ENCODE measurements around the gene ZNF618.

Gene ZNF618

DNA sequence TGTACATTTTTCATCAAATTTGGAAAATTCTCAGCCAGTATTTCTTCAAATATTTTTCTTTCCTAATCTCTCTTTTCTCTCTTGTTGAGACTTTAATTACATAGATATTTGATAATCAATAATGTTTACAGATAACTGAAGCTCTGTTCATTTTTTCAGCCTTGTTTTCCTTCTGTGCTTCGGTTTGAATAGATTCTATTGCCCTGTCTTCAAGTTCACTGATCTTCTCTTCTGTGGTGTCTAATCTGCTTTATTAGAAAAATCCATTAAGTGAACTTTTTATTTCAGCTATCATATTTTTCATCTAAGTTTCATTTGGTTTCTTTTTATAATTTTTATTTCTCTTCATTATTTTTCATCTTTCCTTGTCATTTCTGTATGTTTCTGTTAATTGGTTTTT is 147.9 kb downstream of the ZNF618 start:
- no peak for DNase-seq
- Histone ChIP-seq H3K36me3 (ENCODE audit: control insufficient read depth, insufficient read depth, low read length) (no peaks in the 10 kb centered on the region), H3K9me3 (ENCODE audit: control insufficient read depth, low read length) (peaks cover 8% of the 10 kb centered on the region), H3K4me1 (ENCODE audit: control insufficient read depth, insufficient read depth, low read length, poor library complexity, severe bottlenecking) (no peaks in the 10 kb centered on the region), H3K4me3 (ENCODE audit: insufficient read depth, low read depth, low read length, poor library complexity, severe bottlenecking) (no peak overlapping the region), H3K27me3 (replicated peaks; ENCODE audit: control insufficient read depth, insufficient read depth, low read length, poor library complexity, severe bottlenecking) (no peaks in the 10 kb centered on the region), H3K27ac (ENCODE audit: insufficient read depth, low read length, poor library complexity, severe bottlenecking) (no peak overlapping the region)

DNA sequence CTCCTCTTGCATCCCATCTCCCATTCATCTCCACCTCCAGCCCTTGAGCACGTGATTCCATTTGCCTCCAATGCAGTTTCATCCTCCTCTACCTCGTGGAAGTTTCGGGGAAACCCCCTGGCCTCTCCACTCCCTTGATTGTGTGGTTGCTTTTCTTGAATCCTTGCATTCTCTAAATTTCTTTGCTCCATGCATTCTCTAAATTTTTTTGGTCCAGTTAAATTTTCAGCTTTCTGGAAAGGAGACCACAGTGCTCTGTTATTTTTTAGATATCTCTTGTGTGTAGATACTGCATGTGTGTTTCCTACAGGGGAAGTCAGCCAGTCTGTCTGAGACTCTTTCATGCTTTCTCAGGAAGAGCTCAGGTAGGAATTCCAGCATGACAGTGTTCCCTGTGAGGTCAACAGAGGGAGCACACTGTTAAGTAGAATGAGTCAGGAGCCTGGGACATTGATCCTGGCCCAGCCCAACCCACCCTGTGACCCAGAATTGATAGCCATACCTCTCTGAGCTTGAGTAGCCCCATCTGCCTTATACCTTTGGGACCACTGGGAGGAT is 149.2 kb downstream of the ZNF618 start:
- Histone ChIP-seq H3K27me3 (replicated peaks; ENCODE audit: control insufficient read depth, insufficient read depth, low read length, poor library complexity, severe bottlenecking) (no peaks in the 10 kb centered on the region), H3K36me3 (ENCODE audit: control insufficient read depth, insufficient read depth, low read length) (no peaks in the 10 kb centered on the region), H3K9me3 (ENCODE audit: control insufficient read depth, low read length) (peaks cover 8% of the 10 kb centered on the region), H3K4me3 (ENCODE audit: insufficient read depth, low read depth, low read length, poor library complexity, severe bottlenecking) (no peak overlapping the region), H3K4me1 (ENCODE audit: control insufficient read depth, insufficient read depth, low read length, poor library complexity, severe bottlenecking) (no peaks in the 10 kb centered on the region), H3K27ac (ENCODE audit: insufficient read depth, low read length, poor library complexity, severe bottlenecking) (no peak overlapping the region)
- DNase-seq = no peak

DNA sequence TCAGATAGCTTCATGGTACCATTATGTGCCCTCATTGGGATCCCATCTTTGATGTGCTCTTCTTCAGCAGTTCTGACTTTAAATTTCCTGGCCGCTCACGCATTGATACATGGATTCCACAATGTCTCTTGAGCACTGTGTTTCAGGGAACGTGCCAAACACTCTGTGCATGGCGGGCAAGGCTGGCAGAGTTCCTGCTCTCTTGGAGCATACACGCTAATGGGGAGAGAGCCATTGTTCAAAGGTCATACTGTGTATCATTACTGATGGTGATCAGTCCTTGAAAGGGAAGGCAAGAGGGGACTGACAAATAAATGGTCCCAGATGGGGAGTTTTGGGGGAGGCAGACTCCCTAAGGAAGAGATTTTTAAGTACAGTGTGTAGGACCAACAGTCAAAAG is 149.7 kb downstream of the ZNF618 start:
- no peak overlapping the region for H3K27ac ChIP-seq (ENCODE audit: insufficient read depth, low read length, poor library complexity, severe bottlenecking)
- no peak overlapping the region for H3K4me3 ChIP-seq (ENCODE audit: insufficient read depth, low read depth, low read length, poor library complexity, severe bottlenecking)
- H3K36me3 ChIP-seq (ENCODE audit: control insufficient read depth, insufficient read depth, low read length) = no peaks in the 10 kb centered on the region
- no peaks in the 10 kb centered on the region for H3K27me3 ChIP-seq (replicated peaks; ENCODE audit: control insufficient read depth, insufficient read depth, low read length, poor library complexity, severe bottlenecking)
- no peaks in the 10 kb centered on the region for H3K4me1 ChIP-seq (ENCODE audit: control insufficient read depth, insufficient read depth, low read length, poor library complexity, severe bottlenecking)
- DNase-seq = no peak
- H3K9me3 ChIP-seq (ENCODE audit: control insufficient read depth, low read length) = peaks cover 8% of the 10 kb centered on the region

DNA sequence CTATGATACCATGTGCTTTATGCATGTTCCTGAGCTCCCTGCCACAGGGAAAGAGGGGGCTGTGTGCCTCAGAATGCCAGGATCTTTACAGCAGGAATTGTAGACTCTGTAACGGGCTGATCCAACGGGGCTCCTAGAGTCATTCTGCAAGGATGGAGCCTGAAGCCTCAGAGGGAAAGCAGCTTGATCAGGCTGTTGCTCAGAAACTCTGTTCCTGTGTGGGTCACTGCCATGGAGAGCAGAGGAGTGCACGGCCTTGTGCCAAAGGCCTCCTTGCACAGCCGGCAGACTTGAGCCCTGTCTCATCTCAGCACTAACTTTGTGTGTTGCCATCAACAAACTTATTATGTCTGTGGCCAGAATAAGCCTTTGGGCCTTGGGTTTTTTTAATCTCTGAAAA is 150.2 kb downstream of the ZNF618 start:
- DNase-seq = no peak
- H3K27me3 ChIP-seq (replicated peaks; ENCODE audit: control insufficient read depth, insufficient read depth, low read length, poor library complexity, severe bottlenecking) = no peaks in the 10 kb centered on the region
- no peaks in the 10 kb centered on the region for H3K4me1 ChIP-seq (ENCODE audit: control insufficient read depth, insufficient read depth, low read length, poor library complexity, severe bottlenecking)
- no peak overlapping the region for H3K4me3 ChIP-seq (ENCODE audit: insufficient read depth, low read depth, low read length, poor library complexity, severe bottlenecking)
- H3K27ac ChIP-seq (ENCODE audit: insufficient read depth, low read length, poor library complexity, severe bottlenecking) = no peak overlapping the region
- H3K9me3 ChIP-seq (ENCODE audit: control insufficient read depth, low read length) = peaks cover 8% of the 10 kb centered on the region
- no peaks in the 10 kb centered on the region for H3K36me3 ChIP-seq (ENCODE audit: control insufficient read depth, insufficient read depth, low read length)

DNA sequence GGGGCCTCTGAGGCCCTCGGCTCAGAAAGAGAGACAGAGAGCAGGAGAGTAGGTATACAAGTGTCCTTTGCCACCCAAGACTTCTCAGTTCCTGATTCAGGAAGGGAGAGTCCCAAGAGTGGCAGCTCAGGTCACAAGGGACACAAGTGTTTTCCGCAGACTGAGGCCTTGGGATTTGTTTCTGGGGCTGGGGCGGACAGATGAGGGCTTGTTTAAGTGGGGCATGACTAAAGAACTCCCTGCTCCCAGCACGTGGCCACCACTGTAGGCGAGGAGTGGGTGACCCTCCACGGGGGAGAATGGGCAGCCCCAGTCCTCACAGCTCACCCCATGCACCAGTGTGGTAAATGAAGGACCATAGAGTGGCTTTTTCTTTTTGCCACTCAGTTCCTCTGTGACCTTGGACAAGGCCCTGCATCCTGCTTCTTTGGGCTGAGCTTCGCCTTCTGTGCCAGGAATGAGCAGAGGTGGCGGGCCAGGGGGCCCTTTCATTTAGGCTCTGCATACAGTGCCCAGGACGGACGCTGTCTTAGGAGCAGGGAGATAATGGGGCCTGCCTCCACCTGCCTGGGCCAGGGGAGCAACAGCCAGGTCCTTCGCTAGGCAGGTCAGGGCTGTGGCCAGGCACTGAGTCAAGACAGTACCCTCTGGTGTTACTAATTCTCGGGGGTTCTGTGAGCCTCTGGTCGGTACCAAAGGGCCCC is 151.2 kb downstream of the ZNF618 start:
- no peak overlapping the region for H3K27ac ChIP-seq (ENCODE audit: insufficient read depth, low read length, poor library complexity, severe bottlenecking)
- no peak for DNase-seq
- H3K36me3 ChIP-seq (ENCODE audit: control insufficient read depth, insufficient read depth, low read length) = no peaks in the 10 kb centered on the region
- H3K9me3 ChIP-seq (ENCODE audit: control insufficient read depth, low read length) = peaks cover 8% of the 10 kb centered on the region
- H3K4me3 ChIP-seq (ENCODE audit: insufficient read depth, low read depth, low read length, poor library complexity, severe bottlenecking) = no peak overlapping the region
- H3K27me3 ChIP-seq (replicated peaks; ENCODE audit: control insufficient read depth, insufficient read depth, low read length, poor library complexity, severe bottlenecking) = no peaks in the 10 kb centered on the region
- no peaks in the 10 kb centered on the region for H3K4me1 ChIP-seq (ENCODE audit: control insufficient read depth, insufficient read depth, low read length, poor library complexity, severe bottlenecking)

DNA sequence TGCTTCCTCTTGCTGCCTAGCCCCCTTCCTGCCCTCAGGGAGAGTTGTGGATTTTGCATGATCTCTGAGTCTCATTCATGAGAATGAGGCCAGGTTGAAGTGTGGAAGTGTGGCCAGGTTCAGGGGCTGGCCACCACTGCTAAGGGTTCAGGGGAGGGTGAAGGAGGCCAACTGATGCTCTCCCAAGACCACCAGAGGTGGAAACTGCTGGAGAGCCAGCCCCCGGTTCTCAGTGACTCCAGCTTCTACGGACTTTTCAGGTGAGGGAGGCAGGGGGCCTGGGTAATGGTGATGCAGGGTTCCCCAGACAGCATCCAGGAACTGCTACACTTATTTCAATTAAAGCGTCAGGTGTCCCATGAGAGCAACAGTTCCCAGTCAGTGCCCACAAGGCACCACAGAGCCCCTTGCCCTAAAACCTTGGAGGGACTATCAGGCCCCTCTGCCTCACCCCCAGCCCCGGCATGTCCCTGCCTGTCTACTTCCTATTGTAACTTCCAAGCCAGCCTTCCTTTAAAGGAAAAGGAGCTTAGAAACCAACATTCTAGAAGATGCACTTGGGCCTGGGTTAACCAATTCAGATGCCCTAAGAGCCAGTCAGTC is 151.9 kb downstream of the ZNF618 start:
- DNase-seq = no peak
- Histone ChIP-seq H3K4me1 (ENCODE audit: control insufficient read depth, insufficient read depth, low read length, poor library complexity, severe bottlenecking) (no peaks in the 10 kb centered on the region), H3K27ac (ENCODE audit: insufficient read depth, low read length, poor library complexity, severe bottlenecking) (no peak overlapping the region), H3K9me3 (ENCODE audit: control insufficient read depth, low read length) (peaks cover 8% of the 10 kb centered on the region), H3K27me3 (replicated peaks; ENCODE audit: control insufficient read depth, insufficient read depth, low read length, poor library complexity, severe bottlenecking) (no peaks in the 10 kb centered on the region), H3K4me3 (ENCODE audit: insufficient read depth, low read depth, low read length, poor library complexity, severe bottlenecking) (no peak overlapping the region), H3K36me3 (ENCODE audit: control insufficient read depth, insufficient read depth, low read length) (no peaks in the 10 kb centered on the region)

DNA sequence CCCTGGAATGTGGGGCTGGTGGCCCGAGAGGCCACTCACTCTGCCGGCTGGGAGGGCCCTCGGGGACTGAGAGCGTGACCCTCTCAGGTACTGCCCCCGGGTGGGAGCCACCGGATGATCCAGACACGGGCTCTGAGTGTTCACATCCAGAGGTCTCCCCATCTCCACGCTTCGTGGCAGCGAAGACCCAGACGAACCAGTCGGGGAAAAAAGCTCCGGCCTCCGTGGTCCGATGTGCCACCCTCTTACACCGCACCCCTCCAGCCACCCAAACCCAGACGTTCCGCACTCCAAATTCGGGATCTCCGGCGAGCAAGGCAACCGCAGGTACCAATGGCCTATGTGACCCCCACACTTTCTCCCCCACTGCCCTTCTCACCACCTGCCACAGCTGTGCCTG is 152.5 kb downstream of the ZNF618 start:
- no peaks in the 10 kb centered on the region for H3K36me3 ChIP-seq (ENCODE audit: control insufficient read depth, insufficient read depth, low read length)
- no peak overlapping the region for H3K4me3 ChIP-seq (ENCODE audit: insufficient read depth, low read depth, low read length, poor library complexity, severe bottlenecking)
- DNase-seq = no peak
- H3K4me1 ChIP-seq (ENCODE audit: control insufficient read depth, insufficient read depth, low read length, poor library complexity, severe bottlenecking) = no peaks in the 10 kb centered on the region
- H3K27me3 ChIP-seq (replicated peaks; ENCODE audit: control insufficient read depth, insufficient read depth, low read length, poor library complexity, severe bottlenecking) = no peaks in the 10 kb centered on the region
- peaks cover 4% of the 10 kb centered on the region for H3K9me3 ChIP-seq (ENCODE audit: control insufficient read depth, low read length)
- H3K27ac ChIP-seq (ENCODE audit: insufficient read depth, low read length, poor library complexity, severe bottlenecking) = no peak overlapping the region

DNA sequence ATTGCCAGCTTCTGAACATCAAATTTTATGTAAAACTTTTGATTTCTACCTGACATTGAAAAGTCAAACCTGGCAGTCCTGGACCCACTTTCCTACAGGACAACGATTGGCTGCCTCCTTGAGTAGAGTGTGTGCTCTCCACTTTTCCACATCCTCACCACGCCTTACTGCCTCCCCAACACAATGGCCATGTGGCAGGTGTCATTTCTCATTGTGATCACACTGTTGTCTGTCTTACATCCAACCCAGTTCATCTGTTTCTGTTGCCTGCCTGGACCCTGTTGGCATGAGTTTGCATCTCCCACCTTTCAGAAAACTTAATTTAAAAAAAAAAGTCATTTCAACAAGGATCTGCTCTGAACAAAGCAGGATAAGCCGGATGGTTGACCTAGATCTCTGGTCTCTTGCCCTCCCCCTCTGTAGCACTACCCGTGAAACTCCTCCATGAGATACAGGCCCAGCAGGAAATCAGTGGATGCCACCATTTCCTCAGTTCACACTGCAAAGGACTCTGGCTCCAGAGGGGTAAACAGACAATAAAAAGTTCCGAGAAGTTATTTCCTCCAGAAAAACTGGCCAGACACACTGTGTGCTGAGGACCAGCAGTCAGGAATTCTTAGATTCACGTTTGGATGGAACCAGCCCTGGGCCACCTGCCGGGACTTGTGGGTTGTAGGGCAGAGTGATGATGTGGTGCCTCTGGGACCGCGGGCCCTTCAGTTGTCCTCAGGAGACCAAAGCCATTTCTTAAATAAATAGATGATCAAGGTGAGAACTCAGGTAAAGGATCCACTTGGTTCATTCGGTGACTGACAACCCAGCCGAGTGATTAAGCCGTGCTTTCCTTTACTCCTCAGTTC is 153.4 kb downstream of the ZNF618 start:
- Histone ChIP-seq H3K9me3 (ENCODE audit: control insufficient read depth, low read length) (no peaks in the 10 kb centered on the region), H3K4me1 (ENCODE audit: control insufficient read depth, insufficient read depth, low read length, poor library complexity, severe bottlenecking) (no peaks in the 10 kb centered on the region), H3K4me3 (ENCODE audit: insufficient read depth, low read depth, low read length, poor library complexity, severe bottlenecking) (no peak overlapping the region), H3K27me3 (replicated peaks; ENCODE audit: control insufficient read depth, insufficient read depth, low read length, poor library complexity, severe bottlenecking) (no peaks in the 10 kb centered on the region), H3K36me3 (ENCODE audit: control insufficient read depth, insufficient read depth, low read length) (no peaks in the 10 kb centered on the region), H3K27ac (ENCODE audit: insufficient read depth, low read length, poor library complexity, severe bottlenecking) (no peak overlapping the region)
- DNase-seq = no peak

DNA sequence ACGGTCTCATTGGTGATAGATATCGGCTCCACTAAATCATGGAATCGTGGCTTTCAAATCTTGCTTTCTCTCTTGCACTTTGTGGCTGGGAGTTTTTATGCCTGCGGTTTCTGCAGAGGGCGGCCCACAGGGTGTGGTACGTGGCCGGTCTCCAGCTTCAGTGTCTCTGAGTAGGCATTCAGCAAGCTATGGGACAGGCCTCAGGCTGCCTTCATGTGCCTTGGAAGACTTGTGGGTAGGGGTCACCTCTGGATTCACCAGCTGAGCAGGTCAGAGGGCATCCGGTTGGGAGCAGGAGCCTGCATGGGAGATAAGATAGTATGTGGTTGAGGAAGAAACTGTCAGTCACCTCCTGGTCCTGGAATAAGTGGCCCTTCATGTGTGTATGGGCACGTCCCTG is 154.3 kb downstream of the ZNF618 start:
- Histone ChIP-seq H3K36me3 (ENCODE audit: control insufficient read depth, insufficient read depth, low read length) (no peaks in the 10 kb centered on the region), H3K9me3 (ENCODE audit: control insufficient read depth, low read length) (no peaks in the 10 kb centered on the region), H3K4me3 (ENCODE audit: insufficient read depth, low read depth, low read length, poor library complexity, severe bottlenecking) (no peak overlapping the region), H3K27ac (ENCODE audit: insufficient read depth, low read length, poor library complexity, severe bottlenecking) (no peak overlapping the region), H3K27me3 (replicated peaks; ENCODE audit: control insufficient read depth, insufficient read depth, low read length, poor library complexity, severe bottlenecking) (no peaks in the 10 kb centered on the region), H3K4me1 (ENCODE audit: control insufficient read depth, insufficient read depth, low read length, poor library complexity, severe bottlenecking) (no peaks in the 10 kb centered on the region)
- DNase-seq = no peak

Measured in effector memory CD4-positive, alpha-beta T cell (primary cell).